HFF-Myc (cell line): ENCODE data around the gene SAPCD1.

Experiments
- DNase-seq: peaks from one replicate; pipeline ENCODE4 v3.0.0-alpha.2; 2011; ENCODE audit warnings: low read depth; ENCODE audit errors: extremely low read depth
- H3K4me3 ChIP-seq: replicated peaks from 2 replicates; pipeline ENCODE4 v1.5.1; 2011; ENCODE audit warnings: low read depth, mild to moderate bottlenecking, control low read depth, low read length
- CTCF ChIP-seq: IDR thresholded peaks from 2 replicates; pipeline ENCODE4 v1.5.1; 2012; ENCODE audit warnings: mild to moderate bottlenecking, low read depth, low read length, control low read depth; ENCODE audit errors: missing control alignments

Gene SAPCD1

DNA sequence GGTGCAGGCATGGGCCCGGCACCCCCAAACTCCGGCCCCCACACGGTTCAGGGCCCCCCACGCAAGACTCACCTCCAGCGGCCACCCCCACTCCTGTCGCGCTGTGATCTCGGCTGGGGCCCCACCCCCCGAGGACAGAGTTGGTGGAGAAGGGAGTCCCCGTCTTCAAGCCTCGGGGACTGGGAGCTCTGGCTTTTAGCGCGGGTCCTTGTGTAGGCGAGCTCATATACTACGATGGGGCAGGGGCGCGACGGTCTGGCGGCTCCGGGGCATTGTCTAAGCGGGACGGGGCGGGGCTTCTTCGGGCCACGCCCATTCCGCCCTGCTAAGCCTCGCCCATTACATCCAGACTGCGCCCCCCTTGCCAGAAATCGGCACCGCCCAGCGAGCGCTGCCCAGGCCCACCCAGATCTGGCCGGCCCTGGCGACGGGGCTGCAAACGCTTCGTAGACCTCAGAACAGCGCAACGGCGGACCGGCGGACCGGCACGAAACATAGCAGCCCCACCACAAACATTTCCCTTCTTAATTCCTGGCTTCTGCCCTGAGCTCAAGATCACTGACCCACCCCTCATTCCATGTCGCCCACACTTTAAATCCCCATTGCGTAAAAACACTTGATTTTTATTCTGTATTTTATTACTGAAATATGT lies 32.4 kb upstream of the SAPCD1 start:
- peak; percentile 62 for DNase-seq
- peak overlapping the region; percentile 63 for H3K4me3 ChIP-seq
- no peak for TF ChIP-seq CTCF

DNA sequence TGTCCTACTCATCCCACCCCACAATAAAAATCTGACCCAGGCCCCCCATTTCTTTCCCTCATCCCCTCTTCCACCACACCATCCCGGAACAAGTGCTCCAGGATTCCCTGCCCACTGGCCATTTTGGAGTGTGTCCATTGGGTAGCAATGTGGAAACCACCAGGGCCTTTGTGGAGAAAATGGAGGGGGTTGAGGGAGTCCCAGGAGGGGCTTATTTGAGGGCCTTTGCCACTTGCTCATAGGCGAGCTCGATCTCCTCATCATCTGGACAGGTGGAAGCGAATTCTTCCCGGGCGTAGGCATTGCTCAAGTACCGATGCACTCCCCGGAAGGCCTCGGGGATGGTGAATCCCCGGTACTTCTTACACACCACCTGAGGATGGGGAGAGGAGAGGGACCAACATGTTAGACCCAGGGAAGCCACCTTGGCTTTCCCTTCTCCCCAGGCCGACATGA lies 31.8 kb upstream of the SAPCD1 start:
- H3K4me3 ChIP-seq, result peak overlapping the region; percentile 63
- no peak for TF ChIP-seq CTCF
- DNase-seq, result no peak

- no peak overlapping the region for H3K4me3 ChIP-seq
- no peak for TF ChIP-seq CTCF
- DNase-seq, result no peak
These were observed 30.4 kb upstream of the SAPCD1 start for GRCh38 chr6:31732029-31732428.

- peak overlapping the region; percentile 97 for H3K4me3 ChIP-seq
- TF ChIP-seq CTCF, result no peak
- DNase-seq, result no peak
These were observed 28.7 kb upstream of the SAPCD1 start for GRCh38 chr6:31733734-31734133.

GRCh38 chr6:31734247-31734820 lies 28.1 kb upstream of the SAPCD1 start:
- TF ChIP-seq CTCF, result no peak
- H3K4me3 ChIP-seq, result peak overlapping the region; percentile 97
- no peak for DNase-seq

DNA sequence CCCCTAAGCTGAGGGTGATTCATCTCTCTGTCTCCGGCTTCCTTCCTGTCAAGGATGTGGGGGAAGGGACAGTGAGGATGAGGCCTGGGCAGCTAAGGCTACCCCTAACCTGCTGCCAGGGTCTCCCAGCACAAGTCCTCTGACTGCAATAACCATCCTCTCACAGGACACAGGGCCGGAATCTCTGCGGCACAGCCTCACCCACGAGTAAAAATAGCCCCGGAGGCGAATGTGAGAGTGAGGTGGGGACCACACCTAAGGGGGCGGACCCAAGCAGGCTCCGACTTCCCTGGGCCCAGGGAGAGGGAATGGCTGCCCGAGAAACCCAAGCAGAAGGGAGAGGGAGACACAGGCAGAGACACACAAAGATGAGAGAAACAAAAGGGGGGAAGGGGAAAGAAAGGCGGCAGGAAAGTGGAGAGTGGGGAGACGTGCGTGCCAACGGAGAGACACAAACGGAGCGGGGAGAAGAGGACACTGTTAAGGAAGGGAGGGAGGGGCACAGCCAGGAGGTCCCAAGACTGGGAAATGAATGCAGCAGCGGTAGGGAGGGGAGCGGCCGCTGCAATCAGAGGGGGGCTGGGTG lies 27.5 kb upstream of the SAPCD1 start:
- DNase-seq, result no peak
- peak overlapping the region; percentile 97 for H3K4me3 ChIP-seq
- no peak for TF ChIP-seq CTCF
